Subcutaneous adipose tissue (tissue), 4 donors: ENCODE measurements around the gene EPB41L2. TPM values are rescaled to one million over a fixed set of nuclear protein-coding genes. Genes with fewer than 3 reads are reported as not detected.

ENCODE experiments used
- CTCF ChIP-seq: fragments of 450-650 bp; IDR thresholded peaks from one replicate; pipeline ENCODE4 v1.5.1; 2016; ENCODE audit warnings: low read depth, mild to moderate bottlenecking, control low read depth, antibody characterized with exemption, moderate library complexity
- total RNA-seq, 4 donors: library from RNA; depleted of rRNA; stranded (reverse); fragments of >200 nt; gene quantifications; one replicate each; pipeline ENCODE4 v1.1.0, GENCODE V29; 2016

The EPB41L2 gene
- total RNA-seq, 4 donors from 2014 or later, result 124 to 189 (median 160) TPM

- TF ChIP-seq CTCF, result no peak
Observed at GRCh38 chr6:130949553-130949952, 113.5 kb downstream of the EPB41L2 start.

GRCh38 chr6:130947464-130947863 is 115.6 kb downstream of the EPB41L2 start:
- TF ChIP-seq CTCF, result no peak

GRCh38 chr6:130946076-130946475 is 117.0 kb downstream of the EPB41L2 start:
- TF ChIP-seq CTCF, result no peak

- no peak for TF ChIP-seq CTCF
Observed at GRCh38 chr6:130945401-130945919, 117.6 kb downstream of the EPB41L2 start.

GRCh38 chr6:130944486-130944885 is 118.6 kb downstream of the EPB41L2 start:
- TF ChIP-seq CTCF, result no peak

- TF ChIP-seq CTCF, result no peak
Observed at GRCh38 chr6:130943738-130944137, 119.3 kb downstream of the EPB41L2 start.

GRCh38 chr6:130937942-130938604 is 125.0 kb downstream of the EPB41L2 start:
- TF ChIP-seq CTCF, result no peak
